GM10266 (cell line): Measurements from ENCODE around the gene SPRYD3.

Experiments
- DNase-seq: peaks from one replicate; pipeline ENCODE4 v3.0.0; 2012; ENCODE audit errors: extremely low spot score
- CTCF ChIP-seq: IDR thresholded peaks from 2 replicates; pipeline ENCODE4 v1.5.1; 2012; ENCODE audit warnings: mild to moderate bottlenecking, low read depth; ENCODE audit not compliant: control insufficient read depth, insufficient read depth; ENCODE audit errors: missing control alignments

Gene SPRYD3

DNA sequence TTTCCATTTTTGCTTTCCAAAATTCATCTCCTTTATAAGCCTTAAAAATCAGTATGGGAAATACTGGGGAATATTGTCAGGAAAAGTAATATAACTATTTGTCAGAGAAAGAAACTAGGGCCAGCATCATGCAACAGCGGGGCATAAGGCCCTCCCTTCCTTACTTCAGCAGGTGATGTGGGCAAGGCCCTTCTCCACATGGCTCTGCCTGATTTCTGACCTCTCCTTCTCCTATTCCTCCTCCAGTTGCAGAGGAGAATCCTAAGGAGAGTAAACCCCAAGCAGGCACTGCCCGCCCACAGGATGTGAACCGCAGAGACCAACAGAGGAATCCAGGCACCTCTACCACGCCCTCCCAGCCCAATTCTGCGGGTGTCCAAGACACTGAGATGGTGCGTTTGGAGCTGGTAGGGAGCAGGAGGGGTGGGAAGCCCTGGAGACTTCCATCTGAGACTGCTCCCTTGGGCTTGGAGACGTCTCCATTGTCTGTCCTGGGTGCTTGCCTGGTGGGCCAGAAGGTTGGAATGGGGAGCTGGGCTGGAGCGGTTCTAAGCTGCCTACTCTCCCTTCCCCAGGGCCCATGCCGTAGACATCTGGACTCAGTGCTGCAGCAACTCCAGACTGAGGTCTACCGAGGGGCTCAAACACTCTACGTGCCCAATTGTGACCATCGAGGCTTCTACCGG, 21.4 kb upstream of the SPRYD3 start:
- no peak for TF ChIP-seq CTCF
- DNase-seq: no peak

DNA sequence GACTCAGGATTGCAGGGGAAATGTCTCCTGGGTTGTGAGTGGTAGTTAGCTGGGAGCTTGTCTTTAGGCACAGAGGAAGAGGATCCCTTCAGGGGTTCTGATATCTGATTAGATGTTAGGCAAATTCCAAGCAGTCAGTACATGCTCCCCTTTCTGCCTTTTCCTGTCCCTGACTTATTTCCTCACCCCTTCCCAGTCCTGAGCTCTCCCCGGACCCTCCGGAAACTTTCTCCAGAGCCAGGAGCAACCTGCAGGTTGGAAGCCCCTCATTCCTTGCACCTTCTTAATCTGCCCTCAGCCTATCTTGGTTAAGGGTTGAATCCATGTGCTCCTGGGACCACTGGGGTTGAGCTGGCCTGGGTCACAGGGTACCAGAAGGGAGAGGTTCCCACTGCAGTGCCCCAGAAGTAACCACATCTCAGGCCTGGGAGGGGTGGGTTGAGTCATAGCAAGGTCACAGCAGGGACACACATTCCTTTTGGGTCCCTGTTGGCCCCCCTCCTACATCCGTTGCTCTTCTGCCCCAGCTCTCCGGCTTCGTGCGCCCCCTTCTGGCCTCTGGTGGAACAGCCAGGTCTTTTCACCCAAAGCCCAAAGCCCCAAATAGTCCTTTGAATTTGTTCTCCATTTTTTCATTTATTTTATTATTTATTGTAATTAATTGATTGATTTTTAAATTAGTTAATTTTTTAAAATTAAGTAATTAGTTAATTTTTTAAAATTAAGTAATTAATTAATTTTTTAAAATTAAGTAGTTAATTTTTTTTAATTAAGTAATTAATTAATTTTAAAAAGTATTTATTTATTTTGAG, 20.1 kb upstream of the SPRYD3 start:
- peak; percentile 92 for TF ChIP-seq CTCF

GRCh38 chr12:53098354-53098981, 19.3 kb upstream of the SPRYD3 start:
- TF ChIP-seq CTCF: no peak
- DNase-seq: peak; percentile 37

More for the DNA sequence above, 20.1 kb upstream of the SPRYD3 start:
- DNase-seq: peak; percentile 92

GRCh38 chr12:53097564-53098353, 18.6 kb upstream of the SPRYD3 start, which contains the start of gene IGFBP6:
Gene IGFBP6 (plus strand): TSS chr12:53097667. CDS start chr12:53097718, 51 bp downstream.
- no peak for TF ChIP-seq CTCF
- no peak for DNase-seq

- no peak for DNase-seq
- TF ChIP-seq CTCF: no peak
Measured at GRCh38 chr12:53097207-53097563, 18.0 kb upstream of the SPRYD3 start.

GRCh38 chr12:53096759-53097158, 17.6 kb upstream of the SPRYD3 start:
- DNase-seq: no peak
- TF ChIP-seq CTCF: no peak
